ENCODE measurements around the gene ITFG2. TPM values are rescaled to one million over a fixed set of nuclear protein-coding genes. Genes with fewer than 3 reads are reported as not detected.

The ITFG2 gene
- total and polyA plus RNA-seq, 9 donors: 25.4 to 66.0 (median 41.1) TPM

DNA sequence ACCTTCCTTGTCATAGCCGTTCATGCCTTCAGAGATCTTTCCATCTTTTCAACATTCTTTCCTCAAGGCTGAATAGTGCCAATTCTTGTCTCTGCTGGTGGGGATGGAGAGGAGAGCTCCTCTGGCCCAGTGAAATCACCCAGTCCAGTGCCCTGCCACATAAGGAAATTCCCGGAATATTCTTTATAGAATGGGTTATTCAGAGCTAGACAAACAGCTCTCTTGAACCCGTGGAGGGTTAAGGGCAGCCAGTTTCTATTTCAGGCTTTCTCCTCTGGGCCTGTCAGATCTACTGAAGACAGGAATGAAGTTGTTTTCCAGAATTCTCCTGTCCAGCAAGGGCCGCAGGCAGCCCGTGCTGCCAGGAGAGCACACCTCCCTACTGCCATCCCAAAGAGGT lies 30.5 kb downstream of the ITFG2 start:
- WGBS, 3 donors: 70 to 84% (median 79%) methylated on average over 5 of the region's 5 CpGs
- Histone ChIP-seq H3K9me3 (no peaks in the 10 kb centered on the region), H3K36me3 (no peaks in the 10 kb centered on the region), H3K27ac (no peak overlapping the region), H3K27me3 (no peaks in the 10 kb centered on the region), H3K4me3 (no peak overlapping the region), H3K4me1 (ENCODE audit: insufficient read depth) (no peaks in the 10 kb centered on the region)
- DNase-seq: no peak
- TF ChIP-seq POLR2A (IDR thresholded peaks at IDR 0.05): no peak
- no peak for TF ChIP-seq EP300 (IDR thresholded peaks at IDR 0.05)
- TF ChIP-seq, protein P1, sequence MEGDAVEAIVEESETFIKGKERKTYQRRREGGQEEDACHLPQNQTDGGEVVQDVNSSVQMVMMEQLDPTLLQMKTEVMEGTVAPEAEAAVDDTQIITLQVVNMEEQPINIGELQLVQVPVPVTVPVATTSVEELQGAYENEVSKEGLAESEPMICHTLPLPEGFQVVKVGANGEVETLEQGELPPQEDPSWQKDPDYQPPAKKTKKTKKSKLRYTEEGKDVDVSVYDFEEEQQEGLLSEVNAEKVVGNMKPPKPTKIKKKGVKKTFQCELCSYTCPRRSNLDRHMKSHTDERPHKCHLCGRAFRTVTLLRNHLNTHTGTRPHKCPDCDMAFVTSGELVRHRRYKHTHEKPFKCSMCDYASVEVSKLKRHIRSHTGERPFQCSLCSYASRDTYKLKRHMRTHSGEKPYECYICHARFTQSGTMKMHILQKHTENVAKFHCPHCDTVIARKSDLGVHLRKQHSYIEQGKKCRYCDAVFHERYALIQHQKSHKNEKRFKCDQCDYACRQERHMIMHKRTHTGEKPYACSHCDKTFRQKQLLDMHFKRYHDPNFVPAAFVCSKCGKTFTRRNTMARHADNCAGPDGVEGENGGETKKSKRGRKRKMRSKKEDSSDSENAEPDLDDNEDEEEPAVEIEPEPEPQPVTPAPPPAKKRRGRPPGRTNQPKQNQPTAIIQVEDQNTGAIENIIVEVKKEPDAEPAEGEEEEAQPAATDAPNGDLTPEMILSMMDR (IDR thresholded peaks at IDR 0.05): no peak
- intact Hi-C loops (cut with DNase I): no loop called here

DNA sequence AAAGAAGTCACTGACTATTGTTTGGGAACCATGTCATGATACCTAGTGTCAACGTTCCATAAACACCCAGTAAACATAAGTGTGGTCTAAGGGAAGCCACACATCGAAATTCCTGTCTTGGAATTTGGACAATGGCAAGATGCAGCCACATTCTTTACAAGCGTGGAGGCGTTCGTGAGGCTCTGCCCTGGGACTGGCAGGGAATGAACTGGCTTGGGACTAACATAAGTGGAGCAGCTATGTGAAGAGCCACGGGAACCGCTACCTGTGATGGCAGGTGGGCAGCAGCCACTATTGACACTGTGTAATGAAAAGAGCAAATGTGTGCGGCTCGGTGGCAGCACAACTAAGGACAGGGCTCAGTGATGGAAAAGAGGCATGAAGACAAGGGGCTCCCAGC lies 32.3 kb downstream of the ITFG2 start:
- WGBS, 3 donors: 83 to 85% (median 84%) methylated on average over 9 of the region's 9 CpGs
- H3K27me3 ChIP-seq: no peaks in the 10 kb centered on the region
- no peak for DNase-seq
- peaks cover 12% of the 10 kb centered on the region for H3K4me1 ChIP-seq (ENCODE audit: insufficient read depth)
- H3K27ac ChIP-seq: peak overlapping the region in 1 of 2 donors; percentile 11
- intact Hi-C loops (cut with DNase I): loop anchor here in 1 of 4 donors (5.0 kb wide), 1 partner anchor 98 kb away; no protein-coding TSS in a partner anchor
- no peak overlapping the region for H3K4me3 ChIP-seq
- no peaks in the 10 kb centered on the region for H3K36me3 ChIP-seq
- TF ChIP-seq EP300 (IDR thresholded peaks at IDR 0.05) (no peak), POLR2A (IDR thresholded peaks at IDR 0.05) (no peak)
- TF ChIP-seq, protein P1 (IDR thresholded peaks at IDR 0.05): no peak
- H3K9me3 ChIP-seq: no peaks in the 10 kb centered on the region

DNA sequence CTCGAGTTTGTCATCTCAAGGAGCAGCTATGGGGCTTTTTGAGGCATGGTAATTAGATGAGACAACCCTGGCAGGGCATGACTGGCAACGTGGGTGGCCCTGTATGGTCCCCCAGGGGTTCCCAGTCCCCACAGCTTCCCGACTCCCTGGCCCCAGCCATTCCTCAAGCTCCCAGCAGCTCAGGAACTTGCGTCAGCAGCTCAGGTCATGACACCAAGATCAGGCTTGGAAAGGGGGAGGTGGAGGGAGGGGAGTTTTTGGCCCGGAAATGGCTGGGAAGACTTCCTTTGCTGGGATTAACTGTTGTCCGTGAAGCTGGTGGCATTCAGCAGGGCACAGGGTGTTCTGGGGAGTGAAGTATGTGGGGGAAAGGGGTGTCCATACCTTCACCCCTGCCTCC lies 32.8 kb downstream of the ITFG2 start:
- TF ChIP-seq, protein P1 (IDR thresholded peaks at IDR 0.05): no peak
- TF ChIP-seq EP300 (IDR thresholded peaks at IDR 0.05) (no peak), POLR2A (IDR thresholded peaks at IDR 0.05) (no peak)
- Histone ChIP-seq H3K27me3 (no peaks in the 10 kb centered on the region), H3K4me3 (no peak overlapping the region), H3K36me3 (no peaks in the 10 kb centered on the region), H3K4me1 (ENCODE audit: insufficient read depth) (peaks cover 12% of the 10 kb centered on the region), H3K27ac (peak overlapping the region in 1 of 2 donors; percentile 11), H3K9me3 (no peaks in the 10 kb centered on the region)
- peak; percentile 49 to 75 (median 70) for DNase-seq
- intact Hi-C loops (cut with DNase I): loop anchor here in 1 of 4 donors (5.0 kb wide), 1 partner anchor 97 kb away; no protein-coding TSS in a partner anchor
- WGBS, 3 donors: 15 to 17% (median 15%) methylated on average over 6 of the region's 6 CpGs

DNA sequence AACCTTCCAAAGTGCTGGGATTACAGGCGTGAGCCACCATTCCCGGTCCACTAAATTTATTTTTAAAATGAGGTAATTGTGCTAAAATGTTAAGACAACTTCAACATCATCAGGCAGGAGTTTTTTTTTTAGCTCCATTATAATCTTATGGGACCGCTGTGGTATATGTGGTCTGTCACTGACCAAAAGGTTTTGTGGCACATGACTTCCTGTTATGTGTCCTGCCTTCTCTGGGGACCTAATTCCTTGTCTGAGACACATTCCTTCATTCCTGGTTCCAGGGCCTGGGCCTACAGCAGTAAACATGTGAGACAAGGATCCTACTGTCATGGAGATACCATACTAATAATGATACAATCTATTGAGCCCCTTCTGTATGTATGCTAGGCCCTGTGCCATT lies 39.5 kb downstream of the ITFG2 start:
- Histone ChIP-seq H3K27me3 (no peaks in the 10 kb centered on the region), H3K4me3 (no peak overlapping the region), H3K9me3 (no peaks in the 10 kb centered on the region), H3K27ac (no peak overlapping the region), H3K36me3 (no peaks in the 10 kb centered on the region), H3K4me1 (ENCODE audit: insufficient read depth) (peaks cover 13% of the 10 kb centered on the region)
- intact Hi-C loops (cut with DNase I): loop anchor here in 3 of 4 donors (10.0 kb wide), 2 partner anchors 93 to 183 kb away; no protein-coding TSS in a partner anchor
- TF ChIP-seq POLR2A (IDR thresholded peaks at IDR 0.05) (no peak), EP300 (IDR thresholded peaks at IDR 0.05) (no peak)
- TF ChIP-seq, protein P1 (IDR thresholded peaks at IDR 0.05): no peak
- DNase-seq: no peak
- 88 to 92% (median 91%) methylated on average over 3 of the region's 3 CpGs for WGBS, 3 donors

All from ovary (tissue), 9 donors.